Psoas muscle (tissue), 8 donors: ENCODE data around the gene BANF1. TPM values are rescaled to one million over a fixed set of nuclear protein-coding genes. Genes with fewer than 3 reads are reported as not detected.

ENCODE experiments used
- ATAC-seq, 4 donors: fragments of 200-7000 bp; cut with Tn5 transposase; one replicate each; pipeline ENCODE4 v1.9.1; 2020; ENCODE audit warnings: moderate library complexity in 3 of 4, mild to moderate bottlenecking in 2 of 4
- DNase-seq, 2 donors: peaks; one replicate each; pipeline ENCODE4 v3.0.0-alpha.2; 2020
- H3K27ac ChIP-seq: fragments of 200-600 bp; one replicate; pipeline ENCODE4 v1.8.0; 2022
- H3K27me3 ChIP-seq, 3 donors: fragments of 200-600 bp in 1 of 3; one replicate each; pipeline versions ENCODE4 v1.6.1 to v1.8.0; 2013 to 2022; ENCODE audit warnings: low read length in 2 of 3, mild to moderate bottlenecking in 2 of 3, moderate library complexity in 1 of 3; ENCODE audit not compliant: insufficient read depth in 3 of 3
- H3K36me3 ChIP-seq, 2 donors: fragments of 200-600 bp in 1 of 2; one replicate each; pipeline versions ENCODE4 v1.6.1 to v1.8.0; 2013 to 2022; ENCODE audit warnings: low read depth in 1 of 2, mild to moderate bottlenecking in 1 of 2, moderate library complexity in 1 of 2; ENCODE audit not compliant: insufficient read depth in 1 of 2
- H3K4me1 ChIP-seq: fragments of 200-600 bp; one replicate; pipeline ENCODE4 v1.8.0; 2022
- H3K4me3 ChIP-seq: fragments of 200-600 bp; one replicate; pipeline ENCODE4 v1.8.0; 2022; ENCODE audit warnings: mild to moderate bottlenecking
- H3K9me3 ChIP-seq: fragments of 200-600 bp; one replicate; pipeline ENCODE4 v1.8.0; 2022
- WGBS, 3 donors: extraction: QIAGEN DNeasy Blood & Tissue Kit; methylation state at CpG; one replicate each; pipeline versions ENCODE4 v1.1.6 to v1.1.7; 2013; 5-methylcytosine and 5-hydroxymethylcytosine counted together
- intact Hi-C, 2 donors: fragments of 100-400 bp; cut with DNase I; formaldehyde crosslinking; loops; one replicate each; pipeline versions ENCODE4 v1.11.0 to v1.14.2; 2022
- polyA plus RNA-seq, 3 donors: library from polyadenylated mRNA; stranded (reverse); fragments of 200-250 nt; gene quantifications; one replicate each; pipeline ENCODE4 v1.2.3, GENCODE V29; 2013
- total RNA-seq, 4 donors: library from RNA; stranded (reverse); fragmentation: NEBNext Ultra II Directional in 2 of 4; extraction: Animal tissue kit (Norgen Biotek cat#: 25700) in 2 of 4; gene quantifications; one replicate each; pipeline versions ENCODE4 v1.2.1 to v1.2.4, GENCODE V29; 2021 to 2023
- TF ChIP-seq, protein P1 (sequence below): fragments of 200-600 bp; IDR thresholded peaks from one replicate; pipeline ENCODE4 v1.8.0; 2022; ENCODE audit warnings: antibody characterized with exemption
- donor health status: healthy with polysubstance abuse.
- donor health status: DM: no; HTN: no; CAD: no; lungs with moderate emphysema.
- donor health status: Bipolar disorder and iron deficiency.
- donor health status: healthy.
- donor health status: DM: yes; HTN: yes; CAD: no.
- donor health status: DM: no; HTN: no; CAD: no.
- donor health status: DM: no; HTN: no; CAD: no.
- donor health status: DM: yes; HTN: yes; CAD: no.

BANF1 gene
- total and polyA plus RNA-seq, 7 donors: 251 to 384 (median 329) TPM

DNA sequence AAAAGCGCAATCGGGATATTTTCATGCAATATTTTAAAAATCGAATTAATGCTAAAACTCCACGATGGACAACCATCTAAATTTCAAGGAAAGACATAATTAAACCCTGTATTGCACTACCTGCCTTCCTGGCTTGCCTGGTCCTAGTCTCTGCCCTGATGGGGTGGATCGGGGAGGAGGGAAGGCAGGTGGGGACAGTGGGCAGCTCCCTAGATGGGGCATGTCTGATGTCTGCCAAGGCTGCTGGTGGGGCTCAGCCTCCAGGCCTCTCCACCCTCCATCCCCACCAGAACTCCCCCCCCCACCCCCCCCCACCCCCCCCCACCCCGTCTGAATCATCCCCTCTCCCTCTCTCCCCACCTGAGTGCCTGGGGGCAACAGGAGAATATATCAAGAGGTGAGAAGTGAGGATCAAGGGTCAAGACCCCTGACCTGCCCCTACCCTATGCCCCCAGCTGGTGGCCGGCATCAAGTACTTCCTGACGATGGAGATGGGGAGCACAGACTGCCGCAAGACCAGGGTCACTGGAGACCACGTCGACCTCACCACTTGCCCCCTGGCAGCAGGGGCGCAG, 10.2 kb downstream of the BANF1 start:
- Histone ChIP-seq H3K4me1 (peaks cover 22% of the 10 kb centered on the region), H3K36me3 (no peaks in the 10 kb centered on the region), H3K27me3 (peaks cover 0 to 7% (median 5%) of the 10 kb centered on the region in 3 donors), H3K27ac (no peak overlapping the region), H3K9me3 (no peaks in the 10 kb centered on the region), H3K4me3 (peak overlapping the region; percentile 49)
- TF ChIP-seq, protein P1, sequence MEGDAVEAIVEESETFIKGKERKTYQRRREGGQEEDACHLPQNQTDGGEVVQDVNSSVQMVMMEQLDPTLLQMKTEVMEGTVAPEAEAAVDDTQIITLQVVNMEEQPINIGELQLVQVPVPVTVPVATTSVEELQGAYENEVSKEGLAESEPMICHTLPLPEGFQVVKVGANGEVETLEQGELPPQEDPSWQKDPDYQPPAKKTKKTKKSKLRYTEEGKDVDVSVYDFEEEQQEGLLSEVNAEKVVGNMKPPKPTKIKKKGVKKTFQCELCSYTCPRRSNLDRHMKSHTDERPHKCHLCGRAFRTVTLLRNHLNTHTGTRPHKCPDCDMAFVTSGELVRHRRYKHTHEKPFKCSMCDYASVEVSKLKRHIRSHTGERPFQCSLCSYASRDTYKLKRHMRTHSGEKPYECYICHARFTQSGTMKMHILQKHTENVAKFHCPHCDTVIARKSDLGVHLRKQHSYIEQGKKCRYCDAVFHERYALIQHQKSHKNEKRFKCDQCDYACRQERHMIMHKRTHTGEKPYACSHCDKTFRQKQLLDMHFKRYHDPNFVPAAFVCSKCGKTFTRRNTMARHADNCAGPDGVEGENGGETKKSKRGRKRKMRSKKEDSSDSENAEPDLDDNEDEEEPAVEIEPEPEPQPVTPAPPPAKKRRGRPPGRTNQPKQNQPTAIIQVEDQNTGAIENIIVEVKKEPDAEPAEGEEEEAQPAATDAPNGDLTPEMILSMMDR: no peak
- ATAC-seq: no peak
- WGBS, 3 donors: 44 to 52% (median 50%) methylated on average over 11 to 12 of the region's 12 CpGs
- intact Hi-C loops: no loop called here
- DNase-seq: no peak

DNA sequence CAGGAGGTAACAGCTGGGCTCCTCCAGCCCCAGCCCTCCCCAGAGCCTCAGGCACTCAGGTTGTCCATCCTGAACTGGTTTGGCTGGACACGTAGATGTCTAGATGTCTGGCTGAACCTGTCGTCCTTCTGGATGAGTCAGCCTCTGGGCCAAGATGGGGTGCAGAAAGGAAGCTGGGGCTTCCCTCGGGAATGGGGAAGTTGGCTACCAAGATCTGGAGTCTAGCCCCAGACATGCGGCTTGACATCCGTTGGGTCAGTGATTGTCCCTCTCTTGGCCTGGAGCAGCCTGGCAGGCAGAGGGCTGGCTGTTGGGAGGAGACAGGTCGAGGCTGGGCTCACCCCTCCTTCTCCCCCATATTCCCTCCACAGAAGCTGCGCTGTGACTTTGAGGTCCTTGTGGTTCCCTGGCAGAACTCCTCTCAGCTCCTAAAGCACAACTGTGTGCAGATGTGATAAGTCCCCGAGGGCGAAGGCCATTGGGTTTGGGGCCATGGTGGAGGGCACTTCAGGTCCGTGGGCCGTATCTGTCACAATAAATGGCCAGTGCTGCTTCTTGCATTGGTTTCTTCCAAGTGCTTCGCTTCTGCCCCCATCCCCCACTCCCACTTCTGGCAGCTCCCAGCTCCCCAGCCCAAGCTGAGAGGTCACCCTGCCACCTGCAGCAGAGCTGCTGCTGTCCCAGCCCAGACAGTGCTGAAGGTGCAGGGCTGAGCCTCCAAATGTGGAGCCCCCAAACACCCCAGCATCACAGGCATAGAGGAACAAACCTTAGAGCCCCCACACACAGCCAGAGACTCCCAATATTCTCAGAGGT, 10.9 kb downstream of the BANF1 start:
- 63 to 66% (median 63%) methylated on average over 12 of the region's 12 CpGs for WGBS, 3 donors
- Histone ChIP-seq H3K4me3 (no peak overlapping the region), H3K4me1 (peaks cover 21% of the 10 kb centered on the region), H3K27ac (no peak overlapping the region), H3K27me3 (peaks cover 0 to 7% (median 5%) of the 10 kb centered on the region in 3 donors), H3K9me3 (no peaks in the 10 kb centered on the region), H3K36me3 (no peaks in the 10 kb centered on the region)
- TF ChIP-seq, protein P1: no peak
- intact Hi-C loops: no loop called here
- no peak for ATAC-seq
- DNase-seq: no peak

DNA sequence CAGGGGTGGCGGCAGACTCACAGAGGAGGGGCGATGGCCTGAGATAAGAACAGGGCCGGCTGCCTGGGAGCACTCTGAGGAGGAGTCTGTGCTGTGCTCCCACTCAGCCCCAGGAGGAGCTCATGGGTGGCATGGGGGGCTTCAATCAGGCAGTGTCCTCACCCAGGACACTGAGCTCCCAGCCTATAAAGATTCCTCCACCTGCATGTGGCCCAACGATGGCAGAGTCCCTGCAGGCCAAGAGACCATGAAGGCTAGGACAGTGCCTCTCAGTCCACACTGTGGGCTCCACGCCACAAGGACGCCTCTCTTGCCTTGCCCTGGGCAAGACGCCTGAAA, 11.4 kb downstream of the BANF1 start:
- H3K27me3 ChIP-seq: peaks cover 0 to 7% (median 5%) of the 10 kb centered on the region in 3 donors
- 73 to 79% (median 78%) methylated on average over 7 of the region's 7 CpGs for WGBS, 3 donors
- H3K9me3 ChIP-seq: no peaks in the 10 kb centered on the region
- intact Hi-C loops: no loop called here
- no peaks in the 10 kb centered on the region for H3K36me3 ChIP-seq
- TF ChIP-seq, protein P1: no peak
- DNase-seq: no peak
- no peak for ATAC-seq
- no peak overlapping the region for H3K27ac ChIP-seq
- no peak overlapping the region for H3K4me3 ChIP-seq
- peaks cover 21% of the 10 kb centered on the region for H3K4me1 ChIP-seq

DNA sequence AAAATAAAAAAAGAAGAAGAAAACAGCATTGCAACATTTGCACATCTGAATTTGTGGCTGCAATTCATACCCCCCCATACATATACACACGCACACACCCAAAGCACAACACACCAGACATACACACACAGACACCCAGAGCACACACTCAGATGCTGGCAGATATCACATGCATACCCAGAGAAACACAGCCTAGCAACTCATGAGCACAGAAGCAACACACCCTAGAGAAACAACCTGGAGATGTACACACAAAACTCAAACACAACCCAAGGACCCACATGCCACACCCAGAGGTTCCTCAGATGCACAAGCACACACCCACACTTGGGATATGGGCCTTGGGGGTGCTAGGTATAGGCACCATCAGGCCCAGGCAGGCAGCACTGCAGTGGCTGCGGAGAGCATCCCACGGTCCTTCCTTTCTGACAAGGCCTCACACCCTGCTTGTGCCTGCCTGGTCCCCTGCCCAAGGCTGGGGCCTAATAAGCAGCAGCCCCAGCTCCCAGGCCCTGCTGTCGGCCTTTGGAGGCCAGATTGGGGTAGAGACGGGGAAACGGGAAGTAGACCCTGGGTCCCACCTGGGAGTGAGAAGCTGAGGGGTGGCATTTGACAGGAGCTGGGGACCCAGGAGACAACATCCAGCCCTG, 12.6 kb downstream of the BANF1 start:
- TF ChIP-seq, protein P1: no peak
- Histone ChIP-seq H3K27ac (peak overlapping the region; percentile 69), H3K9me3 (no peaks in the 10 kb centered on the region), H3K27me3 (peaks cover 0 to 7% (median 5%) of the 10 kb centered on the region in 3 donors), H3K4me3 (peak overlapping the region; percentile 28), H3K36me3 (no peaks in the 10 kb centered on the region), H3K4me1 (peaks cover 21% of the 10 kb centered on the region)
- intact Hi-C loops: no loop called here
- peak in 2 of 4 donors; percentile 4 to 16 for ATAC-seq
- no peak for DNase-seq
- 86 to 87% (median 86%) methylated on average over 6 of the region's 6 CpGs for WGBS, 3 donors
